Measurements from ENCODE around the gene EHMT1.
A peak's percentile ranks its signal among the peaks of the same experiment; 100 is the strongest.

GRCh38 chr9:137689745-137690529, 71.1 kb downstream of the EHMT1 start:
- no peak for TF ChIP-seq CTCF (CRISPR knock-in tag; IDR thresholded peaks at IDR 0.05)
- TF ChIP-seq RERE (CRISPR knock-in tag; IDR thresholded peaks at IDR 0.05; ENCODE audit: low read depth): no peak
- TF ChIP-seq ETV6 (CRISPR knock-in tag; conservative IDR thresholded peaks at IDR 0.05): no peak
- TF ChIP-seq ZNF670 (CRISPR knock-in tag; IDR thresholded peaks at IDR 0.05; ENCODE audit: borderline replicate concordance): no peak
- no peak for TF ChIP-seq ZFP41 (CRISPR knock-in tag; IDR thresholded peaks at IDR 0.05; ENCODE audit: borderline replicate concordance)
- TF ChIP-seq ZBTB33 (CRISPR knock-in tag; IDR thresholded peaks at IDR 0.05): peak; percentile 99
- no peak for TF ChIP-seq PAXIP1 (CRISPR knock-in tag; conservative IDR thresholded peaks at IDR 0.05)

All from HepG2 (cell line).